GM12875 (cell line): ENCODE results near the gene AADACL4.
A peak's percentile ranks its signal among the peaks of the same experiment; 100 is the strongest.

Experiments used
- H3K4me3 ChIP-seq: one replicate; pipeline ENCODE4 v1.5.1; 2011; ENCODE audit warnings: low read depth, low read length, control low read depth
- CTCF ChIP-seq: IDR thresholded peaks from 2 replicates; pipeline ENCODE4 v1.5.1; 2011; ENCODE audit warnings: low read depth, mild to moderate bottlenecking, control low read depth, inconsistent platforms, low read length, moderate library complexity, borderline replicate concordance; ENCODE audit not compliant: insufficient read depth

Gene AADACL4

GRCh38 chr1:12599657-12600056, 44.2 kb upstream of the AADACL4 start:
- TF ChIP-seq CTCF, result no peak
- no peak overlapping the region for H3K4me3 ChIP-seq

- TF ChIP-seq CTCF, result no peak
- H3K4me3 ChIP-seq, result no peak overlapping the region
Observed at GRCh38 chr1:12600335-12600734, 43.5 kb upstream of the AADACL4 start.

GRCh38 chr1:12600880-12601633, 42.8 kb upstream of the AADACL4 start:
- TF ChIP-seq CTCF, result peak; percentile 74
- H3K4me3 ChIP-seq, result no peak overlapping the region

GRCh38 chr1:12601700-12602658, 41.9 kb upstream of the AADACL4 start:
- no peak for TF ChIP-seq CTCF
- H3K4me3 ChIP-seq, result no peak overlapping the region

- no peak for TF ChIP-seq CTCF
- no peak overlapping the region for H3K4me3 ChIP-seq
Observed at GRCh38 chr1:12602659-12603024, 41.2 kb upstream of the AADACL4 start.

- TF ChIP-seq CTCF, result no peak
- H3K4me3 ChIP-seq, result no peak overlapping the region
Observed at GRCh38 chr1:12603224-12603623, 40.7 kb upstream of the AADACL4 start.
